GM12878 (cell line): ENCODE data around the gene FNIP1. TPM values are rescaled to one million over a fixed set of nuclear protein-coding genes. Genes with fewer than 3 reads are reported as not detected.

Source experiments
- ATAC-seq: fragments of 200-7000 bp; cut with Tn5 transposase; 3 replicates; pipeline ENCODE4 v1.9.1; 2020; ENCODE audit warnings: mild to moderate bottlenecking, moderate library complexity
- BruUV-seq: library from RNA; stranded (reverse); fragments of 400-500 nt; replicated peaks from 2 replicates; lab custom pipeline; 2021; lab: Mats Ljungman, UMichigan
- CTCF ChIA-PET: fragments of 300-600 bp; sonication (Branson Sonifier 250); formaldehyde crosslinking; extraction: SDS; loops from one replicate; lab custom pipeline; 2021; ENCODE audit warnings: inconsistent platforms; lab: Yijun Ruan, JAX
- POLR2A ChIA-PET: fragments of 350-600 bp; formaldehyde crosslinking; extraction: SDS; loops from one replicate; lab custom pipeline; 2021; ENCODE audit warnings: inconsistent platforms; lab: Charles Lee
- RAD21 ChIA-PET: fragments of 300-600 bp; sonication (Branson Sonifier 250); formaldehyde crosslinking; loops from one replicate; lab custom pipeline; 2023; ENCODE audit warnings: antibody characterized with exemption; ENCODE audit not compliant: unreplicated experiment; lab: Charles Lee
- SMC1A ChIA-PET: fragments of 300-600 bp; sonication (Branson Sonifier 250); formaldehyde crosslinking; loops from one replicate; lab custom pipeline; 2023; ENCODE audit not compliant: unreplicated experiment, uncharacterized antibody; lab: Charles Lee
- DNase-seq: peaks from one replicate; pipeline ENCODE4 v3.0.0-alpha.2; 2011; ENCODE audit warnings: low read depth, low spot score
- FAIRE-seq: peaks from 3 replicates; lab custom pipeline; 2011; peaks lifted over from hg19 to GRCh38; lab: Jason Lieb, UNC
- H2AFZ ChIP-seq: 2 replicates; pipeline ENCODE4 v1.6.0; 2011; ENCODE audit warnings: low read depth, low read length, control low read depth; ENCODE audit not compliant: control insufficient read depth
- H3K27ac ChIP-seq: 2 replicates; pipeline ENCODE4 v1.5.1; 2011; ENCODE audit warnings: control low read depth; ENCODE audit not compliant: control insufficient read depth, insufficient read depth
- H3K27me3 ChIP-seq, 2 experiments: replicated peaks in 1 of 2; 2 replicates each; pipeline versions ENCODE4 v1.6.0 to v1.6.1; 2011; ENCODE audit warnings: low read length in 1 of 2; ENCODE audit not compliant: control insufficient read depth in 2 of 2, insufficient read depth in 2 of 2
- H3K36me3 ChIP-seq, 2 experiments: 2 replicates each; pipeline ENCODE4 v1.5.1; 2011; ENCODE audit warnings: low read length in 1 of 2; ENCODE audit not compliant: control insufficient read depth in 2 of 2, insufficient read depth in 2 of 2
- H3K4me1 ChIP-seq: 2 replicates; pipeline ENCODE4 v1.6.1; 2011; ENCODE audit warnings: mild to moderate bottlenecking, low read length, moderate library complexity, mixed read lengths; ENCODE audit not compliant: control insufficient read depth, insufficient read depth
- H3K4me2 ChIP-seq: 2 replicates; pipeline ENCODE4 v1.6.0; 2011; ENCODE audit warnings: control low read depth; ENCODE audit not compliant: control insufficient read depth, insufficient read depth
- H3K4me3 ChIP-seq: fragments of 200-600 bp; sonication (generic); 2 replicates; pipeline ENCODE4 v1.5.1; 2016
- H3K79me2 ChIP-seq: 2 replicates; pipeline ENCODE4 v1.6.0; 2011; ENCODE audit warnings: low read length; ENCODE audit not compliant: control insufficient read depth, insufficient read depth
- H3K9ac ChIP-seq: 2 replicates; pipeline ENCODE4 v1.8.0; 2011; ENCODE audit warnings: low read length, control low read depth, mixed read lengths; ENCODE audit not compliant: control insufficient read depth, insufficient read depth
- H3K9me3 ChIP-seq: replicated peaks from 3 replicates; pipeline ENCODE4 v1.5.1; 2011; ENCODE audit warnings: mild to moderate bottlenecking, low read length; ENCODE audit not compliant: control insufficient read depth, insufficient read depth
- H4K20me1 ChIP-seq: 2 replicates; pipeline ENCODE4 v1.6.0; 2011; ENCODE audit not compliant: control insufficient read depth, insufficient read depth
- CHD1 ChIP-seq: IDR thresholded peaks from 2 replicates; pipeline ENCODE4 v1.6.1; 2012; ENCODE audit warnings: low read depth, low read length, improper control_type of control experiment
- EED ChIP-seq: sonication (generic); IDR thresholded peaks from 2 replicates; pipeline ENCODE4 v1.6.1; 2016; ENCODE audit warnings: antibody characterized with exemption, low read depth
- EZH2 ChIP-seq: IDR thresholded peaks from 2 replicates; pipeline ENCODE4 v1.6.1; 2012; ENCODE audit warnings: low read depth, mild to moderate bottlenecking, control low read depth, inconsistent platforms, low read length, borderline replicate concordance; ENCODE audit not compliant: control insufficient read depth
- GABPA ChIP-seq: IDR thresholded peaks from 2 replicates; pipeline ENCODE4 v1.6.1; 2014; ENCODE audit warnings: antibody characterized with exemption, low read depth, mild to moderate bottlenecking, inconsistent platforms
- NBN ChIP-seq: fragments of 450-650 bp; IDR thresholded peaks from 2 replicates; pipeline ENCODE4 v1.6.1; 2016
- POLR2AphosphoS5 ChIP-seq: IDR thresholded peaks from 2 replicates; pipeline ENCODE4 v1.6.1; 2011; ENCODE audit warnings: mild to moderate bottlenecking, low read length, inconsistent platforms
- SIN3A ChIP-seq: IDR thresholded peaks from 2 replicates; pipeline ENCODE4 v1.6.1; 2012; ENCODE audit warnings: low read depth, low read length, improper control_type of control experiment
- SMARCA5 ChIP-seq: fragments of 450-650 bp; IDR thresholded peaks from 2 replicates; pipeline ENCODE4 v1.6.1; 2017; ENCODE audit warnings: mild to moderate bottlenecking
- TARDBP ChIP-seq: IDR thresholded peaks from 2 replicates; pipeline ENCODE4 v1.6.1; 2016; ENCODE audit warnings: borderline replicate concordance
- WGBS: methylation state at CpG from one replicate; pipeline ENCODE4 v1.1.6; 2016; ENCODE audit warnings: low lambda C conversion rate; ENCODE audit not compliant: insufficient replicate concordance, insufficient coverage; ENCODE audit errors: missing lambda C conversion rate; 5-methylcytosine and 5-hydroxymethylcytosine counted together
- in situ Hi-C: fragments of 300-500 bp; cut with MboI; formaldehyde crosslinking; loops from 9 replicates; pipeline ENCODE4 v1.14.3; 2018; ENCODE audit warnings: mixed read lengths
- intact Hi-C: fragments of 100-400 bp; cut with micrococcal nuclease; formaldehyde crosslinking; loops from one replicate; pipeline ENCODE4 v1.14.2; 2022; ENCODE audit not compliant: unreplicated experiment
- polyA plus RNA-seq, 11 experiments: library from polyadenylated mRNA; depleted of rRNA in 4 of 11; unstranded in 6 of 11; stranded (reverse) in 5 of 11; fragments of >200 nt; fragmentation: Nextera tagmentation in 4 of 11; fragmentation: Illumina TruSeq in 1 of 11; extraction: Ambion mirVana in 4 of 11; extraction: Trizol in 1 of 11; gene quantifications; 1 replicate in 1 of 11; 2 replicates in 10 of 11; pipeline versions ENCODE4 v1.2.1 to v1.2.3, GENCODE V29; 2011 to 2016; ENCODE audit warnings: inconsistent platforms in 2 of 11, missing spikeins in 2 of 11, low read depth in 1 of 11
- total RNA-seq, 4 experiments: library from RNA; depleted of rRNA in 3 of 4; stranded (reverse); fragments of >200 nt in 3 of 4; fragmentation: Illumina TruSeq in 1 of 4; extraction: Trizol in 1 of 4; gene quantifications; 2 replicates each; pipeline versions ENCODE4 v1.2.1 to v1.2.3, GENCODE V29; 2013 to 2021
- TF ChIP-seq, protein P1 (sequence below): IDR thresholded peaks from 2 replicates; pipeline ENCODE4 v1.6.1; 2012; ENCODE audit warnings: low read length, inconsistent platforms
- TF ChIP-seq, protein P2 (sequence below): IDR thresholded peaks from 2 replicates; pipeline ENCODE4 v1.6.1; 2012; ENCODE audit warnings: low read depth, low read length, improper control_type of control experiment
- TF ChIP-seq, protein P3 (sequence below), 3 experiments: IDR thresholded peaks in 2 of 3; conservative IDR thresholded peaks in 1 of 3; 2 replicates each; pipeline ENCODE4 v1.5.1; 2011; ENCODE audit warnings: low read depth in 3 of 3, low read length in 3 of 3, mild to moderate bottlenecking in 3 of 3, control low read depth in 2 of 3, moderate library complexity in 2 of 3, inconsistent platforms in 1 of 3, mixed read lengths in 1 of 3; ENCODE audit not compliant: control insufficient read depth in 2 of 3, insufficient read depth in 1 of 3; ENCODE audit errors: extremely low read depth in 1 of 3
- TF ChIP-seq, protein P4 (sequence below): fragments of 450-650 bp; IDR thresholded peaks from 2 replicates; pipeline ENCODE4 v1.6.1; 2016; ENCODE audit warnings: mild to moderate bottlenecking
- TF ChIP-seq, protein P5 (sequence below): IDR thresholded peaks from 2 replicates; pipeline ENCODE4 v1.6.1; 2012; ENCODE audit warnings: improper control_type of control experiment, low read depth, low read length; ENCODE audit not compliant: insufficient replicate concordance

The FNIP1 gene
- total and polyA plus RNA-seq, 10 of the 15 experiments (the other 5 are each of a cell fraction or from before 2014, with no cell fraction given), result 4.3 to 18.0 (median 14.0) TPM

DNA sequence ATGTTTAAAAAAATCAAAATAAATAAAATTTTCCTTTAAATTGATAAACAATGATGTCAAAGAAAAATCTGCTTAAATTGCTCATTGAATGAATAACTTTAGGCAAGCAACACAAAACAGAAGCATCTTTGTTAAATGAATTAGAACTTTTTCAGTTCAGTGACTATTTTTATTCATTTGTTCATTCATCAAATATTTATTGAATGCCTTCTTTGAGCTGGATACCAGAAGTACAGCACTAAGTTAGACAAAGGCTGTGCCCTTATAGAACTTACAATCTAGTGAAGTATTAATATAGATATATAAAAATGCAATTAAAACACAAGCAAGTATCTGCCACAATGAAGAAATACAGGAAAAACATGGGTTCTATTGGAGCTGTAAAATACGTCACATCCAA, 10.8 kb downstream of the FNIP1 start:
- Histone ChIP-seq H3K9ac (no peak overlapping the region), H3K9me3 (peaks cover 2% of the 10 kb centered on the region; the same call in 2 of the 3 replicates), H3K4me2 (no peak overlapping the region), H3K4me3 (no peak overlapping the region), H3K4me1 (no peaks in the 10 kb centered on the region; the same call in 1 of the 2 replicates), H2AFZ (no peak overlapping the region), H3K27me3 (no peaks in the 10 kb centered on the region), H3K27ac (no peak overlapping the region), H3K36me3 (no peaks in the 10 kb centered on the region; a peak in 1 of 4 replicates), H4K20me1 (peaks cover 4% of the 10 kb centered on the region; the same call in 1 of the 2 replicates), H3K79me2 (peaks cover 58% of the 10 kb centered on the region)
- TF ChIP-seq, protein P1, sequence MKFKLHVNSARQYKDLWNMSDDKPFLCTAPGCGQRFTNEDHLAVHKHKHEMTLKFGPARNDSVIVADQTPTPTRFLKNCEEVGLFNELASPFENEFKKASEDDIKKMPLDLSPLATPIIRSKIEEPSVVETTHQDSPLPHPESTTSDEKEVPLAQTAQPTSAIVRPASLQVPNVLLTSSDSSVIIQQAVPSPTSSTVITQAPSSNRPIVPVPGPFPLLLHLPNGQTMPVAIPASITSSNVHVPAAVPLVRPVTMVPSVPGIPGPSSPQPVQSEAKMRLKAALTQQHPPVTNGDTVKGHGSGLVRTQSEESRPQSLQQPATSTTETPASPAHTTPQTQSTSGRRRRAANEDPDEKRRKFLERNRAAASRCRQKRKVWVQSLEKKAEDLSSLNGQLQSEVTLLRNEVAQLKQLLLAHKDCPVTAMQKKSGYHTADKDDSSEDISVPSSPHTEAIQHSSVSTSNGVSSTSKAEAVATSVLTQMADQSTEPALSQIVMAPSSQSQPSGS, result no peak
- no peak for TF ChIP-seq TARDBP
- TF ChIP-seq POLR2AphosphoS5, result no peak
- no peak for TF ChIP-seq EZH2
- no peak for TF ChIP-seq CHD1
- TF ChIP-seq, protein P2, sequence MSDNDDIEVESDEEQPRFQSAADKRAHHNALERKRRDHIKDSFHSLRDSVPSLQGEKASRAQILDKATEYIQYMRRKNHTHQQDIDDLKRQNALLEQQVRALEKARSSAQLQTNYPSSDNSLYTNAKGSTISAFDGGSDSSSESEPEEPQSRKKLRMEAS, result no peak
- TF ChIP-seq NBN, result no peak
- TF ChIP-seq SMARCA5, result no peak
- no peak for TF ChIP-seq GABPA
- no peak for TF ChIP-seq EED
- TF ChIP-seq SIN3A, result no peak
- TF ChIP-seq, protein P3, sequence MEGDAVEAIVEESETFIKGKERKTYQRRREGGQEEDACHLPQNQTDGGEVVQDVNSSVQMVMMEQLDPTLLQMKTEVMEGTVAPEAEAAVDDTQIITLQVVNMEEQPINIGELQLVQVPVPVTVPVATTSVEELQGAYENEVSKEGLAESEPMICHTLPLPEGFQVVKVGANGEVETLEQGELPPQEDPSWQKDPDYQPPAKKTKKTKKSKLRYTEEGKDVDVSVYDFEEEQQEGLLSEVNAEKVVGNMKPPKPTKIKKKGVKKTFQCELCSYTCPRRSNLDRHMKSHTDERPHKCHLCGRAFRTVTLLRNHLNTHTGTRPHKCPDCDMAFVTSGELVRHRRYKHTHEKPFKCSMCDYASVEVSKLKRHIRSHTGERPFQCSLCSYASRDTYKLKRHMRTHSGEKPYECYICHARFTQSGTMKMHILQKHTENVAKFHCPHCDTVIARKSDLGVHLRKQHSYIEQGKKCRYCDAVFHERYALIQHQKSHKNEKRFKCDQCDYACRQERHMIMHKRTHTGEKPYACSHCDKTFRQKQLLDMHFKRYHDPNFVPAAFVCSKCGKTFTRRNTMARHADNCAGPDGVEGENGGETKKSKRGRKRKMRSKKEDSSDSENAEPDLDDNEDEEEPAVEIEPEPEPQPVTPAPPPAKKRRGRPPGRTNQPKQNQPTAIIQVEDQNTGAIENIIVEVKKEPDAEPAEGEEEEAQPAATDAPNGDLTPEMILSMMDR (IDR thresholded peaks at IDR 0.05 in 2 of 3, conservative IDR thresholded peaks at IDR 0.05 in 1 of 3; ENCODE audit: control insufficient read depth in 2 of 3, extremely low read depth in 1 of 3, insufficient read depth in 1 of 3, low read depth in 3 of 3, low read length in 3 of 3), result no peak
- TF ChIP-seq, protein P4, sequence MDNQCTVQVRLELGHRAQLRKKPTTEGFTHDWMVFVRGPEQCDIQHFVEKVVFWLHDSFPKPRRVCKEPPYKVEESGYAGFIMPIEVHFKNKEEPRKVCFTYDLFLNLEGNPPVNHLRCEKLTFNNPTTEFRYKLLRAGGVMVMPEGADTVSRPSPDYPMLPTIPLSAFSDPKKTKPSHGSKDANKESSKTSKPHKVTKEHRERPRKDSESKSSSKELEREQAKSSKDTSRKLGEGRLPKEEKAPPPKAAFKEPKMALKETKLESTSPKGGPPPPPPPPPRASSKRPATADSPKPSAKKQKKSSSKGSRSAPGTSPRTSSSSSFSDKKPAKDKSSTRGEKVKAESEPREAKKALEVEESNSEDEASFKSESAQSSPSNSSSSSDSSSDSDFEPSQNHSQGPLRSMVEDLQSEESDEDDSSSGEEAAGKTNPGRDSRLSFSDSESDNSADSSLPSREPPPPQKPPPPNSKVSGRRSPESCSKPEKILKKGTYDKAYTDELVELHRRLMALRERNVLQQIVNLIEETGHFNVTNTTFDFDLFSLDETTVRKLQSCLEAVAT, result no peak
- TF ChIP-seq, protein P5, sequence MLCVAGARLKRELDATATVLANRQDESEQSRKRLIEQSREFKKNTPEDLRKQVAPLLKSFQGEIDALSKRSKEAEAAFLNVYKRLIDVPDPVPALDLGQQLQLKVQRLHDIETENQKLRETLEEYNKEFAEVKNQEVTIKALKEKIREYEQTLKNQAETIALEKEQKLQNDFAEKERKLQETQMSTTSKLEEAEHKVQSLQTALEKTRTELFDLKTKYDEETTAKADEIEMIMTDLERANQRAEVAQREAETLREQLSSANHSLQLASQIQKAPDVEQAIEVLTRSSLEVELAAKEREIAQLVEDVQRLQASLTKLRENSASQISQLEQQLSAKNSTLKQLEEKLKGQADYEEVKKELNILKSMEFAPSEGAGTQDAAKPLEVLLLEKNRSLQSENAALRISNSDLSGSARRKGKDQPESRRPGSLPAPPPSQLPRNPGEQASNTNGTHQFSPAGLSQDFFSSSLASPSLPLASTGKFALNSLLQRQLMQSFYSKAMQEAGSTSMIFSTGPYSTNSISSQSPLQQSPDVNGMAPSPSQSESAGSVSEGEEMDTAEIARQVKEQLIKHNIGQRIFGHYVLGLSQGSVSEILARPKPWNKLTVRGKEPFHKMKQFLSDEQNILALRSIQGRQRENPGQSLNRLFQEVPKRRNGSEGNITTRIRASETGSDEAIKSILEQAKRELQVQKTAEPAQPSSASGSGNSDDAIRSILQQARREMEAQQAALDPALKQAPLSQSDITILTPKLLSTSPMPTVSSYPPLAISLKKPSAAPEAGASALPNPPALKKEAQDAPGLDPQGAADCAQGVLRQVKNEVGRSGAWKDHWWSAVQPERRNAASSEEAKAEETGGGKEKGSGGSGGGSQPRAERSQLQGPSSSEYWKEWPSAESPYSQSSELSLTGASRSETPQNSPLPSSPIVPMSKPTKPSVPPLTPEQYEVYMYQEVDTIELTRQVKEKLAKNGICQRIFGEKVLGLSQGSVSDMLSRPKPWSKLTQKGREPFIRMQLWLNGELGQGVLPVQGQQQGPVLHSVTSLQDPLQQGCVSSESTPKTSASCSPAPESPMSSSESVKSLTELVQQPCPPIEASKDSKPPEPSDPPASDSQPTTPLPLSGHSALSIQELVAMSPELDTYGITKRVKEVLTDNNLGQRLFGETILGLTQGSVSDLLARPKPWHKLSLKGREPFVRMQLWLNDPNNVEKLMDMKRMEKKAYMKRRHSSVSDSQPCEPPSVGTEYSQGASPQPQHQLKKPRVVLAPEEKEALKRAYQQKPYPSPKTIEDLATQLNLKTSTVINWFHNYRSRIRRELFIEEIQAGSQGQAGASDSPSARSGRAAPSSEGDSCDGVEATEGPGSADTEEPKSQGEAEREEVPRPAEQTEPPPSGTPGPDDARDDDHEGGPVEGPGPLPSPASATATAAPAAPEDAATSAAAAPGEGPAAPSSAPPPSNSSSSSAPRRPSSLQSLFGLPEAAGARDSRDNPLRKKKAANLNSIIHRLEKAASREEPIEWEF, result no peak
- in situ Hi-C loops (no loop called here), intact Hi-C loops (no loop called here)
- BruUV-seq, result no TSS peak
- ChIA-PET CTCF (no interaction called here), POLR2A (interaction anchor here (1.3 kb wide), 1 partner anchor 11 kb away, joined by 4 read pairs; the partner anchor contains the start of gene FNIP1), SMC1A (no interaction called here), RAD21 (no interaction called here)
- no peak for DNase-seq
- FAIRE-seq, result no peak
- ATAC-seq, result no peak
- 97% methylated on average over 1 of the region's 1 CpG for WGBS
